Astrocyte (in vitro differentiated cells and primary cell): Measurements from ENCODE around the gene SNAP29. TPM values are rescaled to one million over a fixed set of nuclear protein-coding genes. Genes with fewer than 3 reads are reported as not detected.

Experiments
- DNase-seq: peaks from one replicate; pipeline ENCODE4 v3.0.0-alpha.2; 2010; ENCODE audit warnings: low read depth
- FAIRE-seq: peaks from 2 replicates; lab custom pipeline; 2011; peaks lifted over from hg19 to GRCh38; lab: Jason Lieb, UNC
- H2AFZ ChIP-seq: 2 replicates; pipeline ENCODE4 v1.6.0; 2012; ENCODE audit warnings: low read depth, low read length, inconsistent platforms
- H3K27ac ChIP-seq: 2 replicates; pipeline ENCODE4 v1.5.1; 2011; ENCODE audit warnings: low read depth, low read length, inconsistent platforms
- H3K27me3 ChIP-seq: 2 replicates; pipeline ENCODE4 v1.6.0; 2011; ENCODE audit warnings: low read length, inconsistent platforms; ENCODE audit not compliant: insufficient read depth
- H3K36me3 ChIP-seq: 2 replicates; pipeline ENCODE4 v1.5.1; 2011; ENCODE audit warnings: low read length, inconsistent platforms; ENCODE audit not compliant: insufficient read depth
- H3K4me1 ChIP-seq: 2 replicates; pipeline ENCODE4 v1.5.1; 2011; ENCODE audit warnings: low read length, inconsistent platforms; ENCODE audit not compliant: insufficient read depth
- H3K4me2 ChIP-seq: 2 replicates; pipeline ENCODE4 v1.6.0; 2012; ENCODE audit warnings: low read length, inconsistent platforms
- H3K4me3 ChIP-seq: 2 replicates; pipeline ENCODE4 v1.5.1; 2011; ENCODE audit warnings: low read depth, mild to moderate bottlenecking, low read length, inconsistent platforms; ENCODE audit not compliant: insufficient read depth
- H3K79me2 ChIP-seq: 2 replicates; pipeline ENCODE4 v1.6.0; 2012; ENCODE audit warnings: mild to moderate bottlenecking, low read length, inconsistent platforms; ENCODE audit not compliant: insufficient read depth
- H3K9ac ChIP-seq: 2 replicates; pipeline ENCODE4 v1.6.0; 2012; ENCODE audit warnings: mild to moderate bottlenecking, low read length, inconsistent platforms
- H3K9me3 ChIP-seq: 2 replicates; pipeline ENCODE4 v1.5.1; 2012; ENCODE audit warnings: low read depth, mild to moderate bottlenecking, low read length, inconsistent platforms; ENCODE audit not compliant: insufficient read depth
- H4K20me1 ChIP-seq: 2 replicates; pipeline ENCODE4 v1.6.0; 2012; ENCODE audit warnings: low read length, inconsistent platforms; ENCODE audit not compliant: insufficient read depth
- H3K27ac Mint-ChIP-seq: one replicate; pipeline ENCODE4 v1.8.0; 2021; ENCODE audit warnings: mild to moderate bottlenecking, mixed read lengths; ENCODE audit not compliant: unreplicated experiment
- H3K27me3 Mint-ChIP-seq: one replicate; pipeline ENCODE4 v1.8.0; 2021; ENCODE audit warnings: low read depth, mixed read lengths; ENCODE audit not compliant: unreplicated experiment
- H3K36me3 Mint-ChIP-seq: one replicate; pipeline ENCODE4 v1.8.0; 2021; ENCODE audit warnings: low read depth, mixed read lengths; ENCODE audit not compliant: unreplicated experiment
- H3K4me1 Mint-ChIP-seq: one replicate; pipeline ENCODE4 v1.8.0; 2021; ENCODE audit warnings: low read depth, mixed read lengths; ENCODE audit not compliant: unreplicated experiment
- H3K4me3 Mint-ChIP-seq: one replicate; pipeline ENCODE4 v1.8.0; 2021; ENCODE audit warnings: mild to moderate bottlenecking, moderate library complexity, mixed read lengths; ENCODE audit not compliant: unreplicated experiment
- H3K9me3 Mint-ChIP-seq: one replicate; pipeline ENCODE4 v1.8.0; 2021; ENCODE audit warnings: mild to moderate bottlenecking, mixed read lengths; ENCODE audit not compliant: unreplicated experiment
- CTCF ChIP-seq: IDR thresholded peaks from 2 replicates; pipeline ENCODE4 v1.5.1; 2011; ENCODE audit warnings: low read depth, mild to moderate bottlenecking, inconsistent platforms, low read length, moderate library complexity; ENCODE audit not compliant: insufficient read depth
- EZH2 ChIP-seq: IDR thresholded peaks from 2 replicates; pipeline ENCODE4 v1.6.1; 2012; ENCODE audit warnings: mild to moderate bottlenecking, low read length, inconsistent platforms; ENCODE audit not compliant: insufficient read depth
- total RNA-seq: library from RNA; stranded (reverse); gene quantifications from 2 replicates; pipeline ENCODE4 v1.2.1, GENCODE V29; 2021

SNAP29 gene
- total RNA-seq, 1 donor from 2014 or later = 19.6 TPM

- TF ChIP-seq CTCF (no peak), EZH2 (no peak)
- no peak for FAIRE-seq
- peaks cover 11% of the 10 kb centered on the region for H4K20me1 ChIP-seq
Measured at GRCh38 chr22:20833225-20833665, 25.6 kb upstream of the SNAP29 start.

GRCh38 chr22:20834206-20834605, 24.6 kb upstream of the SNAP29 start:
- no peak overlapping the region for H3K4me3 ChIP-seq
- DNase-seq (no peak), FAIRE-seq (no peak)
- H3K4me2 ChIP-seq = no peak overlapping the region
- TF ChIP-seq EZH2 = no peak
- TF ChIP-seq CTCF = no peak
- no peaks in the 10 kb centered on the region for H3K27me3 ChIP-seq
- Mint-ChIP-seq H3K9me3 (no peaks in the 10 kb centered on the region), H3K27me3 (no peaks in the 10 kb centered on the region), H3K27ac (no peak overlapping the region), H3K4me3 (no peak overlapping the region), H3K4me1 (no peaks in the 10 kb centered on the region), H3K36me3 (peaks cover 24% of the 10 kb centered on the region)
- H2AFZ ChIP-seq = no peak overlapping the region
- H4K20me1 ChIP-seq = peaks cover 19% of the 10 kb centered on the region
- no peak overlapping the region for H3K27ac ChIP-seq
- no peaks in the 10 kb centered on the region for H3K4me1 ChIP-seq
- H3K9ac ChIP-seq = no peak overlapping the region
- H3K9me3 ChIP-seq = no peaks in the 10 kb centered on the region
- peaks cover 17% of the 10 kb centered on the region for H3K79me2 ChIP-seq
- peaks cover 3% of the 10 kb centered on the region for H3K36me3 ChIP-seq

More at GRCh38 chr22:20833225-20833665, 25.6 kb upstream of the SNAP29 start:
- H3K9me3 Mint-ChIP-seq = no peaks in the 10 kb centered on the region
- no peaks in the 10 kb centered on the region for H3K4me1 ChIP-seq
- no peak overlapping the region for H3K4me2 ChIP-seq
- H2AFZ ChIP-seq = no peak overlapping the region
- no peak overlapping the region for H3K4me3 ChIP-seq
- no peak overlapping the region for H3K4me3 Mint-ChIP-seq
- H3K4me1 Mint-ChIP-seq = no peaks in the 10 kb centered on the region
- DNase-seq = no peak
- H3K9ac ChIP-seq = no peak overlapping the region
- H3K79me2 ChIP-seq = peaks cover 11% of the 10 kb centered on the region
- no peaks in the 10 kb centered on the region for H3K9me3 ChIP-seq
- H3K36me3 ChIP-seq = peaks cover 5% of the 10 kb centered on the region
- no peaks in the 10 kb centered on the region for H3K27me3 Mint-ChIP-seq
- peaks cover 29% of the 10 kb centered on the region for H3K36me3 Mint-ChIP-seq
- no peaks in the 10 kb centered on the region for H3K27me3 ChIP-seq
- H3K27ac ChIP-seq = no peak overlapping the region
- no peak overlapping the region for H3K27ac Mint-ChIP-seq

GRCh38 chr22:20834725-20835124, 24.1 kb upstream of the SNAP29 start:
- no peaks in the 10 kb centered on the region for H3K9me3 ChIP-seq
- no peak overlapping the region for H3K4me3 ChIP-seq
- Mint-ChIP-seq H3K9me3 (no peaks in the 10 kb centered on the region), H3K27me3 (no peaks in the 10 kb centered on the region), H3K4me3 (no peak overlapping the region), H3K36me3 (peaks cover 23% of the 10 kb centered on the region), H3K27ac (no peak overlapping the region), H3K4me1 (no peaks in the 10 kb centered on the region)
- peaks cover 3% of the 10 kb centered on the region for H3K36me3 ChIP-seq
- DNase-seq (no peak), FAIRE-seq (no peak)
- TF ChIP-seq CTCF = no peak
- no peak for TF ChIP-seq EZH2
- no peaks in the 10 kb centered on the region for H3K27me3 ChIP-seq
- no peak overlapping the region for H2AFZ ChIP-seq
- H3K4me1 ChIP-seq = no peaks in the 10 kb centered on the region
- H3K4me2 ChIP-seq = no peak overlapping the region
- H3K9ac ChIP-seq = no peak overlapping the region
- peaks cover 22% of the 10 kb centered on the region for H4K20me1 ChIP-seq
- no peak overlapping the region for H3K27ac ChIP-seq
- H3K79me2 ChIP-seq = peaks cover 19% of the 10 kb centered on the region
